GM21737 (cell line): Measurements from ENCODE around the gene RIPPLY2.
"Not testable (repeated sequence)": the region's sequence is repeated elsewhere in the genome, so short reads cannot be mapped to it uniquely, and the experiment has no call there.

Experiments used
- ATAC-seq: cut with Tn5 transposase; IDR thresholded peaks from one replicate; pipeline ENCODE4 v1.9.1; 2021; ENCODE audit warnings: mild to moderate bottlenecking, moderate library complexity; ENCODE audit not compliant: unreplicated experiment

The RIPPLY2 gene

GRCh38 chr6:83853178-83854000 lies at the start of gene RIPPLY2:
Gene RIPPLY2 (plus strand): TSS chr6:83853360. CDS start chr6:83853417, 57 bp downstream.
- ATAC-seq: no peak

- ATAC-seq: not testable (repeated sequence)
Measured at GRCh38 chr6:83803492-83803891, 49.7 kb upstream of the RIPPLY2 start.

GRCh38 chr6:83804886-83805285 lies 48.3 kb upstream of the RIPPLY2 start:
- no peak for ATAC-seq

- ATAC-seq: no peak
Measured at GRCh38 chr6:83808005-83808404, 45.2 kb upstream of the RIPPLY2 start.

- no peak for ATAC-seq
Measured at GRCh38 chr6:83808926-83809325, 44.2 kb upstream of the RIPPLY2 start.

- no peak for ATAC-seq
Measured at GRCh38 chr6:83812595-83812994, 40.6 kb upstream of the RIPPLY2 start.

GRCh38 chr6:83815631-83816272 lies 37.4 kb upstream of the RIPPLY2 start:
- ATAC-seq: no peak

GRCh38 chr6:83822629-83823169 lies 30.5 kb upstream of the RIPPLY2 start:
- no peak for ATAC-seq

- ATAC-seq: no peak
Measured at GRCh38 chr6:83824388-83824801, 28.8 kb upstream of the RIPPLY2 start.

GRCh38 chr6:83824831-83825230 lies 28.3 kb upstream of the RIPPLY2 start:
- no peak for ATAC-seq

GRCh38 chr6:83827050-83827449 lies 26.1 kb upstream of the RIPPLY2 start:
- no peak for ATAC-seq

- no peak for ATAC-seq
Measured at GRCh38 chr6:83838727-83839126, 14.4 kb upstream of the RIPPLY2 start.

GRCh38 chr6:83844170-83844569 lies 9.0 kb upstream of the RIPPLY2 start:
- ATAC-seq: no peak

GRCh38 chr6:83846291-83846690 lies 6.9 kb upstream of the RIPPLY2 start:
- ATAC-seq: no peak

GRCh38 chr6:83847179-83847578 lies 6.0 kb upstream of the RIPPLY2 start:
- peak; percentile 88 for ATAC-seq

- ATAC-seq: no peak
Measured at GRCh38 chr6:83849127-83849526, 4.0 kb upstream of the RIPPLY2 start.

- ATAC-seq: no peak
Measured at GRCh38 chr6:83849610-83850009, 3.5 kb upstream of the RIPPLY2 start.

GRCh38 chr6:83852528-83853177 lies 507 bp upstream of the RIPPLY2 start:
- no peak for ATAC-seq

- ATAC-seq: no peak
Measured at GRCh38 chr6:83854001-83854501, 891 bp downstream of the RIPPLY2 start.

GRCh38 chr6:83854766-83855165 lies 1.6 kb downstream of the RIPPLY2 start:
- no peak for ATAC-seq
